OCI-LY7 (cell line): ENCODE results near the gene USP32. TPM values are rescaled to one million over a fixed set of nuclear protein-coding genes. Genes with fewer than 3 reads are reported as not detected.

Experiments
- BruUV-seq: library from RNA; stranded (reverse); fragments of 400-500 nt; replicated peaks from 2 replicates; lab custom pipeline; 2021; lab: Mats Ljungman, UMichigan
- CTCF ChIA-PET: fragments of 300-600 bp; sonication (Branson Sonifier 250); formaldehyde crosslinking; loops from one replicate; lab custom pipeline; 2022; ENCODE audit warnings: antibody characterized with exemption; ENCODE audit not compliant: unreplicated experiment; lab: Charles Lee
- POLR2A ChIA-PET: fragments of 300-600 bp; sonication (Branson Sonifier 250); formaldehyde crosslinking; loops from one replicate; lab custom pipeline; 2022; ENCODE audit warnings: antibody characterized with exemption; lab: Charles Lee
- DNase-seq: peaks from one replicate; pipeline ENCODE4 v3.0.0-alpha.2; 2015; ENCODE audit warnings: low spot score
- H2AFZ ChIP-seq: fragments of 200-600 bp; sonication (generic), shearing (Covaris generic); 2 replicates; pipeline ENCODE4 v1.6.1; 2014; ENCODE audit warnings: mild to moderate bottlenecking, antibody characterized with exemption, low read length, moderate library complexity
- H3K27ac ChIP-seq: fragments of 200-600 bp; sonication (generic); 2 replicates; pipeline ENCODE4 v1.5.1; 2014; ENCODE audit warnings: mixed run types, low read depth, mild to moderate bottlenecking, moderate library complexity, low read length, inconsistent platforms; ENCODE audit not compliant: poor library complexity, severe bottlenecking
- H3K36me3 ChIP-seq: fragments of 200-600 bp; sonication (generic); 2 replicates; pipeline ENCODE4 v1.6.1; 2014; ENCODE audit warnings: mild to moderate bottlenecking, antibody characterized with exemption, low read length, moderate library complexity, mixed read lengths; ENCODE audit not compliant: insufficient read depth
- H3K4me1 ChIP-seq: fragments of 200-600 bp; sonication (generic); 2 replicates; pipeline ENCODE4 v1.5.1; 2014; ENCODE audit warnings: mild to moderate bottlenecking, low read length; ENCODE audit not compliant: insufficient read depth, poor library complexity, severe bottlenecking
- H3K4me2 ChIP-seq: fragments of 200-600 bp; sonication (generic); 2 replicates; pipeline ENCODE4 v1.6.1; 2014; ENCODE audit warnings: mild to moderate bottlenecking, low read length
- H3K4me3 ChIP-seq: fragments of 200-600 bp; sonication (generic); 2 replicates; pipeline ENCODE4 v1.5.1; 2014; ENCODE audit warnings: mild to moderate bottlenecking, low read depth, low read length; ENCODE audit not compliant: poor library complexity, severe bottlenecking
- H3K79me2 ChIP-seq: fragments of 200-600 bp; sonication (generic); 2 replicates; pipeline ENCODE4 v1.6.1; 2016; ENCODE audit warnings: low read depth, mild to moderate bottlenecking, low read length, moderate library complexity, mixed read lengths; ENCODE audit not compliant: insufficient read depth
- H3K9me2 ChIP-seq: fragments of 200-600 bp; sonication (generic); 2 replicates; pipeline ENCODE4 v1.6.1; 2016; ENCODE audit warnings: mild to moderate bottlenecking, low read length, mixed read lengths; ENCODE audit not compliant: insufficient read depth
- H3K9me3 ChIP-seq: fragments of 200-600 bp; sonication (generic); 2 replicates; pipeline ENCODE4 v1.6.1; 2014; ENCODE audit warnings: mild to moderate bottlenecking, mixed run types, low read length, mixed read lengths
- H4K20me1 ChIP-seq: fragments of 200-600 bp; sonication (generic); 2 replicates; pipeline ENCODE4 v1.6.1; 2014; ENCODE audit warnings: mild to moderate bottlenecking, antibody characterized with exemption, low read length, moderate library complexity, mixed read lengths; ENCODE audit not compliant: insufficient read depth
- CTCF ChIP-seq: fragments of 200-600 bp; sonication (generic); conservative IDR thresholded peaks from 2 replicates; pipeline ENCODE4 v1.5.1; 2014; ENCODE audit warnings: mild to moderate bottlenecking, antibody characterized with exemption, low read length, moderate library complexity, mixed read lengths
- EZH2phosphoT487 ChIP-seq: fragments of 200-600 bp; sonication (generic); IDR thresholded peaks from 2 replicates; pipeline ENCODE4 v1.6.1; 2018; ENCODE audit warnings: low read depth, borderline replicate concordance, mild to moderate bottlenecking, mixed run types, antibody characterized with exemption, low read length, moderate library complexity, mixed read lengths
- intact Hi-C: fragments of 100-400 bp; cut with micrococcal nuclease; formaldehyde crosslinking; loops from one replicate; pipeline ENCODE4 v1.10.0; 2022; ENCODE audit not compliant: unreplicated experiment
- total RNA-seq, 2 experiments: library from RNA; depleted of rRNA in 1 of 2; stranded (reverse); fragments of >200 nt in 1 of 2; shearing (Covaris generic) in 1 of 2; gene quantifications; 2 replicates each; pipeline ENCODE4 v1.2.3, GENCODE V29; 2014 to 2022

Gene USP32
- total RNA-seq, 2 experiments from 2014 or later: 16.9 to 28.0 TPM

GRCh38 chr17:60423865-60424264, 31.9 kb upstream of the USP32 start:
- no peaks in the 10 kb centered on the region for H3K9me3 ChIP-seq
- no peak overlapping the region for H3K4me2 ChIP-seq
- H2AFZ ChIP-seq: no peak overlapping the region
- no peaks in the 10 kb centered on the region for H3K36me3 ChIP-seq
- CTCF ChIA-PET: no interaction called here
- H3K79me2 ChIP-seq: no peaks in the 10 kb centered on the region
- no peak overlapping the region for H3K27ac ChIP-seq
- H4K20me1 ChIP-seq: no peaks in the 10 kb centered on the region
- no peaks in the 10 kb centered on the region for H3K4me1 ChIP-seq
- no TSS peak for BruUV-seq
- H3K4me3 ChIP-seq: no peak overlapping the region
- no peak for DNase-seq
- intact Hi-C loops: loop anchor here (5.0 to 10.0 kb wide), 3 partner anchors 141 to 213 kb away; no protein-coding TSS in a partner anchor
- TF ChIP-seq CTCF (no peak), EZH2phosphoT487 (no peak)
- POLR2A ChIA-PET: interaction anchor here (0.6 kb wide), 1 partner anchor 9 kb away, joined by 4 read pairs; no protein-coding TSS in a partner anchor
- H3K9me2 ChIP-seq: no peaks in the 10 kb centered on the region

- ChIA-PET CTCF (no interaction called here), POLR2A (no interaction called here)
- Histone ChIP-seq H4K20me1 (no peaks in the 10 kb centered on the region), H3K27ac (no peak within 1 kb of the TSS), H3K9me3 (no peaks in the 10 kb centered on the region), H3K36me3 (no peaks in the 10 kb centered on the region), H3K9me2 (no peaks in the 10 kb centered on the region), H3K79me2 (no peaks in the 10 kb centered on the region), H2AFZ (peak within 1 kb of the TSS; percentile 71), H3K4me2 (peak within 1 kb of the TSS; percentile 71), H3K4me1 (no peaks in the 10 kb centered on the region), H3K4me3 (peak within 1 kb of the TSS; percentile 58)
- BruUV-seq: no TSS peak
- intact Hi-C loops: loop anchor here (5.0 to 10.0 kb wide), 3 partner anchors 143 to 215 kb away; no protein-coding TSS in a partner anchor
- no peak for DNase-seq
- no peak for TF ChIP-seq CTCF
- TF ChIP-seq EZH2phosphoT487: no peak
These were observed 30.3 kb upstream of the USP32 start, which contains the start of gene CHCT1 for GRCh38 chr17:60422162-60422665. Gene CHCT1, plus strand, starts transcription at chr17:60422489. Its CDS starts 104 bp downstream, at chr17:60422593.
